Neural crest cell (in vitro differentiated cells): ENCODE results near the gene NDST1. TPM values are rescaled to one million over a fixed set of nuclear protein-coding genes. Genes with fewer than 3 reads are reported as not detected.

Experiments used
- DNase-seq: peaks from one replicate; pipeline ENCODE4 v3.0.0; 2021; ENCODE audit warnings: low read depth, mixed read lengths, low spot score
- H3K27ac Mint-ChIP-seq: one replicate; pipeline ENCODE4 v1.8.0; 2021; ENCODE audit warnings: mild to moderate bottlenecking, mixed read lengths; ENCODE audit not compliant: unreplicated experiment
- H3K27me3 Mint-ChIP-seq: 2 replicates; pipeline ENCODE4 v1.8.0; 2021; ENCODE audit warnings: low read depth, mild to moderate bottlenecking, mixed read lengths
- H3K36me3 Mint-ChIP-seq: 2 replicates; pipeline ENCODE4 v1.8.0; 2021; ENCODE audit warnings: low read depth, mild to moderate bottlenecking, mixed read lengths
- H3K4me1 Mint-ChIP-seq: 2 replicates; pipeline ENCODE4 v1.8.0; 2021; ENCODE audit warnings: mixed read lengths
- H3K4me3 Mint-ChIP-seq: one replicate; pipeline ENCODE4 v1.8.0; 2021; ENCODE audit warnings: mild to moderate bottlenecking, mixed read lengths
- H3K9me3 Mint-ChIP-seq: 2 replicates; pipeline ENCODE4 v1.8.0; 2021; ENCODE audit warnings: mixed read lengths
- CTCF ChIP-seq: fragments of 200-600 bp; sonication (generic); conservative IDR thresholded peaks from 2 replicates; pipeline ENCODE4 v1.5.0; 2021; ENCODE audit warnings: antibody characterized with exemption, mild to moderate bottlenecking
- total RNA-seq: library from RNA; stranded (reverse); gene quantifications from 2 replicates; pipeline ENCODE4 v1.2.1, GENCODE V29; 2021

Gene NDST1
- total RNA-seq, 1 donor from 2014 or later: 112 TPM

DNA sequence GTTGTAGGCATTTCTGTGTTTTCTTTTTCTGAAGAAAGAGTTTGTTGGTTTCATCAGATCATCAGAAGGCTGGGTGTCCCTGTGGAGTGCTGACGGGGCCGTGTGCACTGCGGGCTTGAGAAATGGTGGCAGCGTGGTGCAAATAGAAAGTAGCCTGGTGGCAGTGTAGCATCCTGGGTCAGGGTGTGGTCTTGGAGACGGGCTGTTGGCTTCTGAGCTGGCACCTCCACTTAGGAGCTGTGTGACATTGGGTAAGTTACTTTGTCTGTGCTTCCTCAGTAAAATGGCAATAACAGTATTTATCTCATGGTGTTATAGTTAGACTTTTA lies 10.0 kb upstream of the NDST1 start:
- TF ChIP-seq CTCF: no peak
- Mint-ChIP-seq H3K27ac (peak overlapping the region; percentile 93), H3K9me3 (no peaks in the 10 kb centered on the region), H3K4me3 (peak overlapping the region; percentile 67), H3K4me1 (peaks cover 66% of the 10 kb centered on the region), H3K27me3 (no peaks in the 10 kb centered on the region), H3K36me3 (no peaks in the 10 kb centered on the region)
- DNase-seq: no peak

GRCh38 chr5:150498501-150498900 lies 9.4 kb upstream of the NDST1 start:
- Mint-ChIP-seq H3K9me3 (no peaks in the 10 kb centered on the region), H3K4me1 (peaks cover 66% of the 10 kb centered on the region), H3K4me3 (peak overlapping the region; percentile 67), H3K36me3 (no peaks in the 10 kb centered on the region), H3K27ac (peak overlapping the region; percentile 93), H3K27me3 (no peaks in the 10 kb centered on the region)
- no peak for TF ChIP-seq CTCF
- DNase-seq: peak; percentile 12

DNA sequence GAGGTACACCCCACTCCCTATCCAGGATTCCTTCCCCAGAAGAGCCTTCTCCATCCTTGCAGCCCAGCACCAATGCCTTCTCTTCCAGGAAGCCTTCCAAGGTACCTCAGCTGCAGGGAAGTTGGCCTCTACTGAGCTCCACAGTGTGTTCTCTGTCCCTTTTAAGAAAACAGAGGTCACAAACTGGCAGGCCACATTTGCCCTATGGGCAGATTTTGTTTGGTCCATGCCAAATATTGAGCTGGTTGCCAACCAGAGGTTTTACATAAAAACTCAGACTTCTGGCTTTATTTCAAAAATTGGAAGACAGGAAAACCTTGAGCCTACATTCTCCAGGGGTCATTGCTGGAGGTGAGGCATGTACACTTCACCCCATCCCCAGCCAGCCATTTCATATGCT lies 9.0 kb upstream of the NDST1 start:
- peak overlapping the region; percentile 67 for H3K4me3 Mint-ChIP-seq
- peak overlapping the region; percentile 93 for H3K27ac Mint-ChIP-seq
- H3K4me1 Mint-ChIP-seq: peaks cover 66% of the 10 kb centered on the region
- no peak for TF ChIP-seq CTCF
- no peaks in the 10 kb centered on the region for H3K9me3 Mint-ChIP-seq
- no peaks in the 10 kb centered on the region for H3K36me3 Mint-ChIP-seq
- no peaks in the 10 kb centered on the region for H3K27me3 Mint-ChIP-seq
- no peak for DNase-seq

DNA sequence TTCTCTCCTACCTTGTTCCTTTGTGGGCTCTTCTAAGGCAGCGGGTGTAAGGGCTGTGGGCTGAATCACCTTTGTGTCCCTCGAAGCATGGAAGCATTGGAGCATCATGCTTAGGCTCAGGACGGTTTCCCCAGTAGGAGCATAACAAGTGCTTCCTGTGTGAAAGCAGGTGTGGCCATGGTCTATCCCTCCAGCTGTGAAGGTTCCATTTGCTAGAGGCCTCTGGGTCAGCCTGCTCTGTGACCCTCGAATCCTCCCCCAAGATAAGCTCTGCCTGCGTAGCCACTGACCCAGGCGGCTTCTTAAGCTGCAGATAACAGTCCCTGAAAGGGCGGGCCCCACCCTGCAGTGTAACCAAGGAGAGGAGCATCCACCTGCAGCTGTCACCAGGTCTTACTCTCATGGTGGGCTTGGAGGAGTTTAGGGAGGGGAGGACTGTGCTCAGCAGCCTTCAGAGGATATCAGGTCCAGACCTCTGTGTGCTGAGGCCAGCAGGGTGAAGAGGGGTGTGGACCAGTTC lies 8.4 kb upstream of the NDST1 start:
- no peak for DNase-seq
- no peaks in the 10 kb centered on the region for H3K9me3 Mint-ChIP-seq
- TF ChIP-seq CTCF: no peak
- H3K36me3 Mint-ChIP-seq: no peaks in the 10 kb centered on the region
- H3K27ac Mint-ChIP-seq: peak overlapping the region; percentile 71
- no peak overlapping the region for H3K4me3 Mint-ChIP-seq
- H3K4me1 Mint-ChIP-seq: peaks cover 69% of the 10 kb centered on the region
- no peaks in the 10 kb centered on the region for H3K27me3 Mint-ChIP-seq

DNA sequence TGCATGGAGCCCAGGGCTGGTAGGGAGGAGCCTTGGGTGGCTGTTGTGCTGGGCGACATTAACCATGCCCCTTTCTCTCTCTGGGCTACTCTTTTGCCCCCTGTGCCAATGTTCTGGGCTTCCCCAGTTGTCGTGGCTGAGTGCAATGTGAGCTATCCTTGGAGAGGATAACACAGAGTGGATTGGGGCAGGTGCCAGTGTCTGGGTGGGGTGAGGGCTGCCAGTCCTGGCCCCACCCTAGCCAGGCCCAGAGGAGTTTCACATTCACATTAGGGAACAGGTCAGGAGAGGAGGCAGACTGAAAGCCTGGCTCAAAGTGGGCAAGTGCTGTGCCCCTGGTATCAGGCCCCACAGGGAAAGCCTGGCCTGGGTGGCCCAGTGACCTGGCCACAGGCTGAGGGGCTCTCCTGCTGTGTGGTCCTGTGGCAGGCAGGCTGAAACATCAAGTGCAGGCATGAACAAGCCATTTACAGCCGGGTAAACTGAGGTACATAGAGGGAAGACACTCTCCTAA lies 7.5 kb upstream of the NDST1 start:
- H3K9me3 Mint-ChIP-seq: no peaks in the 10 kb centered on the region
- H3K27ac Mint-ChIP-seq: peak overlapping the region; percentile 32
- H3K4me3 Mint-ChIP-seq: no peak overlapping the region
- no peak for DNase-seq
- no peaks in the 10 kb centered on the region for H3K36me3 Mint-ChIP-seq
- no peaks in the 10 kb centered on the region for H3K27me3 Mint-ChIP-seq
- peaks cover 71% of the 10 kb centered on the region for H3K4me1 Mint-ChIP-seq
- no peak for TF ChIP-seq CTCF
